HG03439 (cell line): ENCODE results near the gene LYPLA2.
"Not testable (repeated sequence)": the region's sequence is repeated elsewhere in the genome, so short reads cannot be mapped to it uniquely, and the experiment has no call there.

Experiments used
- ATAC-seq: cut with Tn5 transposase; IDR thresholded peaks from one replicate; pipeline ENCODE4 v1.9.1; 2021; ENCODE audit warnings: mild to moderate bottlenecking, moderate library complexity; ENCODE audit not compliant: unreplicated experiment

LYPLA2 gene

DNA sequence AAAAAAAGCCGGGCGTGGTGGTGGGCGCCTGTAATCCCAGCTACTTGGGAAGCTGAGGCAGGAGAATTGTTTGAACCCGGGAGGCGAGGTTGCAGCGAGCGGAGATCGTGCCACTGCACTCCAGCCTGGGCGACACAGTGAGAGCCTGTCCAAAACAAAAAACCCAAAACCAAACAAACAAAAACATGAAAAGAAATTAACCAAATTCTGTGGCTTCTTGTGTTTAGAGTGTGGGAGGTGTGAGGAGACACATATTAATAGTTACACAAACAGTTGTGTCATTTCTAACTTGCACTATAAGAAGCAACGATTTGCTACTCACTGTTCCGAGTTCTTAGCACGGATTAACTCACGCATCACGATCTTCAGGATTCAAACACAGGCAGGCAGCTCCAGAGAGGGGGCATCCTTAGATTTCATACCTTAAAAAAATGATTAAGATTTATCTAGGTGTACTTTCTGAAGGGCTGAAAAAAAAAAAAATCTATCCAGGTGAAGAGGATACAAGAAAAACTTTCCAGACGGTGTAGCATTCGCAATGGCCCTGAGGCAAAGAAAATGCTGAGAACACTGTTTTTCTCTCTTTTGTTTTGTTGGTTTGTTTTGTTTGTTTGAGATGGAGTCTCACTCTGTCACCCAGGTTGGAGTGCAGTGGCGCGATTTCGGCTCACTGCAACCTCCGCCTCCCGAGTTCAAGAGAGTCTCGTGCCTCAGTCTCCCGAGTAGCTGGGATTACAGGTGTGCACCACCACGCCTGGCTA lies 35.0 kb downstream of the LYPLA2 start:
- peak; percentile 36 for ATAC-seq

DNA sequence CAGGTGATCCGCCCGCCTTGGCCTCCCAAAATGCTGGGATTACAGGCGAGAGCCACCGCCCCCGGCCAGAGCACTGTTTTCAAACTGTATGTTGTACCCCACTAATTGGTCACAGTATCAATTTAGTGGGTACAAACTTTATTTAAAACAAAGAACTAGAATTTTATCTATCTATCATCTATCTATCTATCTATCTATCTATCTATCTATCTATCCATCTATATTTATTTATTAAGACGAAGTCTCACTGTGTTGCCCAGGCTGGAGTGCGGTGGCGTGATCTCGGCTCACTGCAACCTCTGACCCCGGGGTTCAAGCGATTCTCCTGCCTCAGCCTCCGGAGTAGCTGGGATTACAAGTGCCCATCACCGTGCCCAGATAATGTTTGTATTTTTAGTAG lies 35.6 kb downstream of the LYPLA2 start:
- not testable (repeated sequence) for ATAC-seq

DNA sequence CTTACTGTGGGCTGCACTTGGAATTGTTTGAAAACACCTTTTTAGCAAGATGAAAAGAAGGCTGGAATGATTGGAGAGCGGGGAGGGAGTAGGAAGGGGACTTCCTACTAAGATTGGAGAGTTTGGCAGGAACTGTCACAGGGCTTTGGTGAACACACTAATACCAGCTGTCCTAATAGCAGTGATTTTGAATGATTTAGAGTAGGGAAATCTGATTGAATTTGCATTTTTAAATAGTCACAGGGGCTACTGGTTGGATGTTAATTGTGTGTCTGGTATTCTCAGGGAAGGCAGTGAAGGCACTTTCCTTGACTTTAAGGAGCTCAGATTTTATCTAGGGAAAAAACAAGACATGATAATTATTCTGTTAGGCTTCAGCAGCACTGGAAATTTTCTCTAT lies 36.8 kb downstream of the LYPLA2 start:
- ATAC-seq, result no peak

DNA sequence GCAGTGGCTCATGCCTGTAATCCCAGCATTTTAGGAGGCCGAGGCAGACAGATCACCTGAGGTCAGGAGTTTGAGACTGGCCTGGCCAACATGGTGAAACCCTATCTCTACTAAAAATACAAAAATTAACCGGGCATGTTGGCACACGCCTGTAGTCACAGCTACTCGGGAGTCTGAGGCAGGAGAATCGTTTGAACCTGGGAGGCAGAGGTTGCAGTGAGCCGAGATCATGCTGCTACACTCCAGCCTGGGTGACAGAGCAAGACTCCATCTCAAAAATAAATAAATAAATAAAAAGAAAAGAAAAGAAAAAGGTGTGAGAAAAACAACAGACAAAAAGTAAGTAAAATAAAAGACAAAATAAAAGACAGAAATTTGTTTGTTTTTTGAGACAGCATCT lies 43.2 kb downstream of the LYPLA2 start:
- not testable (repeated sequence) for ATAC-seq

DNA sequence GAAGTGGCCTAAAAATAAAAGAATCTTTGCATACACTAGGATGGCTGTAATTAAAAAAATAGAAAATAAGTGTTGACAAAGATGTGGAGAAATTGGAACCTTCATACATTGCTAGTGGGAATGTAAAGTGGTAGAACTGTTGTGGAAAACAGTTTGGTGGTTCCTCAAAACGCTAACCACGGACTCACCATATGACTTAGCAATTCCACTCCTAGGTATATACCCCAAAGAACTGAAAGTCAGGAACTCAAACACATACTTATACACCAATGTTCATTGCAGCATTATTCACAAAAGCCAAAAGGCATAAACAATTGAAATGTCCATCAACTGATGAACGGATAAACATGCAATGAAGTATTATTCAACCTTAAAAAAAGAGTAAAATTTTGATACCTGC lies 45.1 kb downstream of the LYPLA2 start:
- ATAC-seq, result no peak

DNA sequence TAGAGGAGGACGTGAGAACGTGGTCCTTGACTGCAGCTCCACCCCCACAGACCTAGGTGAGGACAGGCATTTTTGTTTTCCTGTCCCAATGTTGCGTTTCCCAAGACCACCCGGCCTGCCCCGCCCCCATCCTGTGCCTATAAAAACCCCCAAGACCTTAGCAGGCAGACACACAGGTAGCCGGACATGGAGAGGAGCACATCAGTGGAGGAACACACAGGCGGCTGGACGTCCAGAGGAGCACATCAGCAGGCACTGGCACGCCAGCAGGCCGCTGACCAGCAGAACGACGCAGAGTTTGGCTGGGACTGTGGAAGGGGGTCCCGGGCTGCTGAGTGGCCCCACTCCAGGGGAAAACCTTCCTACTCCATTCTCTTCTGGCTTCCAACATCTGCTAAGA lies 47.0 kb downstream of the LYPLA2 start:
- peak; percentile 23 for ATAC-seq

DNA sequence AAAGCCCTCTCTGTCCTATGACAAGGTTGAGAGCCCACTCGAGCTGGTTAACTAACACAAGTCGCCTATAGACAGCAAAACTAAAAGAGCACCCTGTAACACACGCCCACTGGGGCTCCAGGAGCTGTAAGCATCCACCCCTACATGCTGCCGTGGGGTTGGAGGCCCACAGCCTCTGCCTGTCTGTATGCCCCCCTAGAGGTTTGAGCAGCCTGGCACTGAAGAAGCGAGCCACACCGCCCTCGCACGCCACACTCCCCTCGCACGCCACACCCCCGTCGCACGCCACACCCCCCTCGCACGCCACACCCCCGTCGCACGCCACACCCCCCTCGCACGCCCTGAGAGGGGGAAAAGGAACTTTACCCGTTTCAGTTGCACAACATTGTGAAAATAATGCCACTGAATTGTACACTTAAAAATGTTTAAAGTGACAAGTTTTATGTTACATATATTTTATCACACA lies 47.5 kb downstream of the LYPLA2 start:
- ATAC-seq, result peak; percentile 68

DNA sequence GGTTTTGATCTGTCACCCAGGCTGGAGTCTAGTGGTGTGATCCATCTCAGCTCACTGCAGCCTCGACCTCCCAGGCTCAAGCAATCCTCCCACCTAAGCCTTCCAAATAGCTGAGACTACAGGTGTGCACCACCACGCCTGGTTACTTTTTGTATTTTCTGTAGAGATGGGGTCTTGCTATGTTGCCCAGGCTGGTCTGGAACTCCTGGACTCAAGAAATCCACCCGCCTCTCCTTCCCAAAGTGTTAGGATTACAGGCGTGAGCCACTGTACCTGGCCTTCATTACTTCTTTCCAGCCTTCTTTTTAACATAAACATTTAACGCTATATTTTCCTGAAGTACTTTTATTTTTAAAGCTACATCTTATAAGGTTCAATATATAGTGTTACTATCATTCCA lies 52.7 kb downstream of the LYPLA2 start:
- ATAC-seq, result no peak
